HepG2 (cell line): ENCODE results near the gene AGT. TPM values are rescaled to one million over a fixed set of nuclear protein-coding genes. Genes with fewer than 3 reads are reported as not detected.

Source experiments
- AGO2 ChIP-seq: fragments of 200-400 bp; formaldehyde crosslinking; optimal IDR thresholded peaks from 2 replicates; pipeline ENCODE3; 2017; ENCODE audit warnings: mild to moderate bottlenecking, low read depth, low read length, moderate library complexity
- ATF7-NPFF ChIP-seq: sonication (generic); formaldehyde crosslinking; IDR thresholded peaks from 2 replicates; pipeline ENCODE4 v1.8.1; 2023; ENCODE audit warnings: mild to moderate bottlenecking, low read depth, missing genetic modification reagents, moderate library complexity
- DMAP1 ChIP-seq: IDR thresholded peaks from 2 replicates; pipeline ENCODE4 v1.6.1; 2016
- DNMT3B ChIP-seq: conservative IDR thresholded peaks from 2 replicates; pipeline ENCODE4 v1.6.1; 2016; ENCODE audit warnings: missing biosample characterization, control low read depth
- FIP1L1 ChIP-seq: fragments of 200-400 bp; formaldehyde crosslinking; IDR thresholded peaks from 2 replicates; pipeline ENCODE4 v1.6.1; 2018; ENCODE audit warnings: low read depth, mild to moderate bottlenecking, low read length, moderate library complexity, borderline replicate concordance; ENCODE audit not compliant: insufficient read depth
- FOXO1 ChIP-seq: sonication (generic); formaldehyde crosslinking; IDR thresholded peaks from 2 replicates; pipeline ENCODE4 v1.4.0; 2020; ENCODE audit warnings: missing genetic modification reagents
- FOXP1 ChIP-seq, 2 experiments: fragments of 450-650 bp in 1 of 2; IDR thresholded peaks; 2 replicates each; pipeline ENCODE4 v1.6.1; 2017 to 2018; ENCODE audit warnings: antibody characterized with exemption in 1 of 2
- HNRNPK ChIP-seq: fragments of 200-400 bp; formaldehyde crosslinking; IDR thresholded peaks from 2 replicates; pipeline ENCODE4 v1.6.1; 2018; ENCODE audit warnings: low read length, low read depth, moderate library complexity, mild to moderate bottlenecking; ENCODE audit not compliant: poor library complexity, severe bottlenecking
- KAT7 ChIP-seq: IDR thresholded peaks from 2 replicates; pipeline ENCODE4 v1.6.1; 2018; ENCODE audit warnings: borderline replicate concordance, missing compliant biosample characterization
- MATR3 ChIP-seq: sonication (generic); formaldehyde crosslinking; IDR thresholded peaks from 2 replicates; pipeline ENCODE4 v1.4.0; 2020; ENCODE audit warnings: missing genetic modification reagents
- MTF2 ChIP-seq: sonication (generic); formaldehyde crosslinking; IDR thresholded peaks from 2 replicates; pipeline ENCODE4 v1.5.0; 2020; ENCODE audit warnings: missing genetic modification reagents, borderline replicate concordance
- NFKB2 ChIP-seq: sonication (generic); formaldehyde crosslinking; IDR thresholded peaks from 2 replicates; pipeline ENCODE4 v1.4.0; 2020; ENCODE audit warnings: missing genetic modification reagents, borderline replicate concordance
- PITX1 ChIP-seq: sonication (generic); formaldehyde crosslinking; IDR thresholded peaks from 2 replicates; pipeline ENCODE4 v1.5.1; 2020; ENCODE audit warnings: mild to moderate bottlenecking, missing genetic modification reagents
- ZBTB42 ChIP-seq: sonication (generic); formaldehyde crosslinking; IDR thresholded peaks from 2 replicates; pipeline ENCODE4 v1.5.0; 2020; ENCODE audit warnings: mild to moderate bottlenecking, missing genetic modification reagents
- ZNF230 ChIP-seq: sonication (generic); formaldehyde crosslinking; IDR thresholded peaks from 2 replicates; pipeline ENCODE4 v1.4.0; 2020; ENCODE audit warnings: mild to moderate bottlenecking, missing genetic modification reagents
- ZNF30 ChIP-seq: sonication (generic); formaldehyde crosslinking; IDR thresholded peaks from 2 replicates; pipeline ENCODE4 v1.5.0; 2020; ENCODE audit warnings: mild to moderate bottlenecking, missing genetic modification reagents
- ZNF530 ChIP-seq: sonication (generic); formaldehyde crosslinking; IDR thresholded peaks from 2 replicates; pipeline ENCODE4 v1.5.0; 2020; ENCODE audit warnings: low read depth, mild to moderate bottlenecking, missing genetic modification reagents
- ZNF605 ChIP-seq: sonication (generic); formaldehyde crosslinking; IDR thresholded peaks from 2 replicates; pipeline ENCODE4 v1.8.0; 2022; ENCODE audit warnings: mild to moderate bottlenecking, missing genetic modification reagents
- ZNF616 ChIP-seq: sonication (generic); formaldehyde crosslinking; IDR thresholded peaks from 2 replicates; pipeline ENCODE4 v1.5.0; 2020; ENCODE audit warnings: low read depth, mild to moderate bottlenecking, missing genetic modification reagents
- ZSCAN25 ChIP-seq: sonication (generic); formaldehyde crosslinking; IDR thresholded peaks from 2 replicates; pipeline ENCODE4 v1.8.0; 2022; ENCODE audit warnings: mild to moderate bottlenecking, missing genetic modification reagents
- polyA plus RNA-seq, 8 experiments: library from polyadenylated mRNA; depleted of rRNA in 3 of 8; stranded (reverse) in 7 of 8; unstranded in 1 of 8; fragments of >200 nt; fragmentation: Illumina TruSeq in 4 of 8; extraction: Trizol in 4 of 8; gene quantifications; 2 replicates each; pipeline versions ENCODE4 v1.2.1 to v1.2.3, GENCODE V29; 2011 to 2016; ENCODE audit warnings: low read depth in 4 of 8, missing spikeins in 1 of 8, mixed read lengths in 1 of 8; ENCODE audit not compliant: insufficient read depth in 1 of 8
- total RNA-seq, 5 experiments: library from RNA; depleted of rRNA; stranded (reverse); fragments of >200 nt; fragmentation: Illumina TruSeq; extraction: Trizol; gene quantifications; 2 replicates each; pipeline ENCODE4 v1.2.3, GENCODE V29; 2016; ENCODE audit warnings: low read depth in 1 of 5
- TF ChIP-seq, protein P1 (sequence below): sonication (generic); formaldehyde crosslinking; IDR thresholded peaks from 2 replicates; pipeline ENCODE4 v1.5.1; 2020; ENCODE audit warnings: missing genetic modification reagents, mild to moderate bottlenecking, borderline replicate concordance
- TF ChIP-seq, protein P2 (sequence below): sonication (generic); formaldehyde crosslinking; IDR thresholded peaks from 2 replicates; pipeline ENCODE4 v1.5.1; 2020; ENCODE audit warnings: missing genetic modification reagents, mild to moderate bottlenecking, borderline replicate concordance
- TF ChIP-seq, protein P3 (sequence below): sonication (generic); formaldehyde crosslinking; IDR thresholded peaks from 2 replicates; pipeline ENCODE4 v1.5.1; 2020; ENCODE audit warnings: mild to moderate bottlenecking, missing genetic modification reagents, borderline replicate concordance

Gene AGT
- total and polyA plus RNA-seq, 2 of the 13 experiments (the other 11 are each of a cell fraction or from before 2014, with no cell fraction given) = 892 to 2,071 TPM

DNA sequence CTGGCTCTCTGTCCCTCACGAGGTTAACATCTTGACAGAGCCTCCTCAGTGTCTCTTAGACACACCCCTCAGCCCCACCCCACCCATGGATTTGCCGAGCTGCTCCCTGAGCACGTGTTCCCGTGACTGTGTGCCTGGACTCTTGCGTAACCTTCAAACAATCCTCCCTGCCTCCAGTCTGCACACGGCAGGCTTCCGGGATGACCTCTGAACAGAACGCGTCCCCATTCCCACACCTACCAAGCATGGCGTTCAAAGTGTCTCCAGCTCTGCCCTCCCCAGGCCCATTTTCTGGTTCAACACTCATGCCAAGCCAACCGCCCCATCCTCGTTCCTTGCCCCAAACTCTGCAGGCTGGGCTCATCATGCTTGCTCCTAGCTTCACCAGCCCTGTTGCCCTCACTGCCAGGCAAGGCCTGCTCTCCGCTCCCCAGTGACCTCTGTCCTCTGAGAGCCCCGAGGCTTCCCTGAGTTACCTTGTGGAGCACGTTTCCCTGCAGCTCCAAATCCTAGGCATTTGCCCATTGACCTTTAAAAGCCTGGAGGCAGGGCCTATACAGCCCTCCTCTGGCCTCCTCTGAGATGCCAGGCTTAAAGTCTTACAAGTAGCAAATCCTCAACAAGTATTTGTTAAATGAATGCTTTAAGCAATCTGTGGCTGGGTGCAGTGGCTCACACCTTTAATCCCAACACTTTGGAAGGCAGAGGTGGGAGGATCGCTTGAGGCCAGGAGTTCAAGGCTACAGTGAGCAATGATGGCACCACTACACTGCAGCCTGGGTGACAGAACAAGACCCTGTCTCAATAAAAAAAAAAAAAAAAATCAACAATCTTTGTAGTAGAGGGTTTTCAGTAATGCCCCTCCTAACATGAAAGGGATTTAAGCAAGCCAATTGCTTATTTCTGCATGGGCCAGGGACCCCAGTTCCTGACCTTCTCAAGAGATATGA, 5.0 kb downstream of the AGT start (continued):
- TF ChIP-seq FOXO1 = peak; percentile 76; the same call in 1 of the 2 replicates
- peak; percentile 88 for TF ChIP-seq ZSCAN25 (CRISPR knock-in tag)
- TF ChIP-seq ZNF530 (CRISPR knock-in tag) = peak; percentile 55; the same call in 1 of the 2 replicates
- TF ChIP-seq DNMT3B = no peak
- TF ChIP-seq, protein P1, sequence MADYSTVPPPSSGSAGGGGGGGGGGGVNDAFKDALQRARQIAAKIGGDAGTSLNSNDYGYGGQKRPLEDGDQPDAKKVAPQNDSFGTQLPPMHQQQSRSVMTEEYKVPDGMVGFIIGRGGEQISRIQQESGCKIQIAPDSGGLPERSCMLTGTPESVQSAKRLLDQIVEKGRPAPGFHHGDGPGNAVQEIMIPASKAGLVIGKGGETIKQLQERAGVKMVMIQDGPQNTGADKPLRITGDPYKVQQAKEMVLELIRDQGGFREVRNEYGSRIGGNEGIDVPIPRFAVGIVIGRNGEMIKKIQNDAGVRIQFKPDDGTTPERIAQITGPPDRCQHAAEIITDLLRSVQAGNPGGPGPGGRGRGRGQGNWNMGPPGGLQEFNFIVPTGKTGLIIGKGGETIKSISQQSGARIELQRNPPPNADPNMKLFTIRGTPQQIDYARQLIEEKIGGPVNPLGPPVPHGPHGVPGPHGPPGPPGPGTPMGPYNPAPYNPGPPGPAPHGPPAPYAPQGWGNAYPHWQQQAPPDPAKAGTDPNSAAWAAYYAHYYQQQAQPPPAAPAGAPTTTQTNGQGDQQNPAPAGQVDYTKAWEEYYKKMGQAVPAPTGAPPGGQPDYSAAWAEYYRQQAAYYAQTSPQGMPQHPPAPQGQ = peak; percentile 97
- peak; percentile 83 for TF ChIP-seq ZNF605 (CRISPR knock-in tag)
- no peak for TF ChIP-seq FIP1L1
- peak; percentile 87 for TF ChIP-seq AGO2
- peak; percentile 84; the same call in 1 of the 2 replicates for TF ChIP-seq ZNF230
- 0 out of 2 replicates have a peak, but pooled peaks have one; percentile 41 for TF ChIP-seq ATF7-NPFF (CRISPR knock-in tag)
- no peak for TF ChIP-seq ZNF30 (CRISPR knock-in tag)
- TF ChIP-seq, protein P2, sequence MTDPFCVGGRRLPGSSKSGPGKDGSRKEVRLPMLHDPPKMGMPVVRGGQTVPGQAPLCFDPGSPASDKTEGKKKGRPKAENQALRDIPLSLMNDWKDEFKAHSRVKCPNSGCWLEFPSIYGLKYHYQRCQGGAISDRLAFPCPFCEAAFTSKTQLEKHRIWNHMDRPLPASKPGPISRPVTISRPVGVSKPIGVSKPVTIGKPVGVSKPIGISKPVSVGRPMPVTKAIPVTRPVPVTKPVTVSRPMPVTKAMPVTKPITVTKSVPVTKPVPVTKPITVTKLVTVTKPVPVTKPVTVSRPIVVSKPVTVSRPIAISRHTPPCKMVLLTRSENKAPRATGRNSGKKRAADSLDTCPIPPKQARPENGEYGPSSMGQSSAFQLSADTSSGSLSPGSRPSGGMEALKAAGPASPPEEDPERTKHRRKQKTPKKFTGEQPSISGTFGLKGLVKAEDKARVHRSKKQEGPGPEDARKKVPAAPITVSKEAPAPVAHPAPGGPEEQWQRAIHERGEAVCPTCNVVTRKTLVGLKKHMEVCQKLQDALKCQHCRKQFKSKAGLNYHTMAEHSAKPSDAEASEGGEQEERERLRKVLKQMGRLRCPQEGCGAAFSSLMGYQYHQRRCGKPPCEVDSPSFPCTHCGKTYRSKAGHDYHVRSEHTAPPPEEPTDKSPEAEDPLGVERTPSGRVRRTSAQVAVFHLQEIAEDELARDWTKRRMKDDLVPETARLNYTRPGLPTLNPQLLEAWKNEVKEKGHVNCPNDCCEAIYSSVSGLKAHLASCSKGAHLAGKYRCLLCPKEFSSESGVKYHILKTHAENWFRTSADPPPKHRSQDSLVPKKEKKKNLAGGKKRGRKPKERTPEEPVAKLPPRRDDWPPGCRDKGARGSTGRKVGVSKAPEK (CRISPR knock-in tag) = 0 out of 2 replicates have a peak, but pooled peaks have one; percentile 14
- TF ChIP-seq FOXP1 (IDR thresholded peaks at IDR 0.05) = no peak
- TF ChIP-seq FOXP1 (CRISPR knock-in tag; IDR thresholded peaks at IDR 0.05) = peak; percentile 83
- TF ChIP-seq NFKB2 (CRISPR knock-in tag) = peak; percentile 87; the same call in 1 of the 2 replicates
- TF ChIP-seq ZNF616 (CRISPR knock-in tag) = peak; percentile 34; the same call in 1 of the 2 replicates
- TF ChIP-seq ZBTB42 (CRISPR knock-in tag) = 0 out of 2 replicates have a peak, but pooled peaks have one; percentile 35
- TF ChIP-seq, protein P3, sequence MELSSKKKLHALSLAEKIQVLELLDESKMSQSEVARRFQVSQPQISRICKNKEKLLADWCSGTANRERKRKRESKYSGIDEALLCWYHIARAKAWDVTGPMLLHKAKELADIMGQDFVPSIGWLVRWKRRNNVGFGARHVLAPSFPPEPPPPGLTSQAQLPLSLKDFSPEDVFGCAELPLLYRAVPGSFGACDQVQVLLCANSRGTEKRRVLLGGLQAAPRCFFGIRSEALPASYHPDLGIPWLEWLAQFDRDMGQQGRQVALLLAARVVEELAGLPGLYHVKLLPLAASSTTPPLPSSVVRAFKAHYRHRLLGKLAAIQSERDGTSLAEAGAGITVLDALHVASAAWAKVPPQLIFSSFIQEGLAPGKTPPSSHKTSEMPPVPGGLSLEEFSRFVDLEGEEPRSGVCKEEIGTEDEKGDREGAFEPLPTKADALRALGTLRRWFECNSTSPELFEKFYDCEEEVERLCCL = no peak
- TF ChIP-seq MATR3 (CRISPR knock-in tag) = no peak
- TF ChIP-seq DMAP1 (CRISPR knock-in tag) = peak; percentile 97
- peak; percentile 94 for TF ChIP-seq PITX1 (CRISPR knock-in tag)
- peak; percentile 84; the same call in 1 of the 2 replicates for TF ChIP-seq KAT7 (CRISPR knock-in tag)
- no peak for TF ChIP-seq HNRNPK
- no peak for TF ChIP-seq MTF2 (CRISPR knock-in tag)
